Activated T-helper 2 cell treated with anti-CD3 and anti-CD28 coated beads, Interferon-gamma antibody, Interleukin-2, Interleukin-4, amounts not matched to agents 10 μg/mL and 5 μg/mL and 100 μg/mL, durations not matched to agents 14 hours and 24 hours and 36 hours (primary cell): ENCODE measurements around the gene SIGLEC12. TPM values are rescaled to one million over a fixed set of nuclear protein-coding genes. Genes with fewer than 3 reads are reported as not detected.
A peak's percentile ranks its signal among the peaks of the same experiment; 100 is the strongest.
"Not testable (repeated sequence)": the region's sequence is repeated elsewhere in the genome, so short reads cannot be mapped to it uniquely, and the experiment has no call there.

Experiments
- DNase-seq: peaks from one replicate; pipeline ENCODE4 v3.0.0; 2021; ENCODE audit warnings: low spot score
- H3K27ac Mint-ChIP-seq: one replicate; pipeline ENCODE4 v1.8.0; 2021; ENCODE audit warnings: mixed read lengths
- H3K27me3 Mint-ChIP-seq: one replicate; pipeline ENCODE4 v1.8.0; 2021; ENCODE audit warnings: low read depth, mixed read lengths
- H3K36me3 Mint-ChIP-seq: one replicate; pipeline ENCODE4 v1.8.0; 2021; ENCODE audit warnings: low read depth, mixed read lengths
- H3K4me1 Mint-ChIP-seq: one replicate; pipeline ENCODE4 v1.8.0; 2021; ENCODE audit warnings: low read depth, mixed read lengths
- H3K4me3 Mint-ChIP-seq: one replicate; pipeline ENCODE4 v1.8.0; 2021; ENCODE audit warnings: low read depth, mild to moderate bottlenecking, moderate library complexity, mixed read lengths
- H3K9me3 Mint-ChIP-seq: one replicate; pipeline ENCODE4 v1.8.0; 2021; ENCODE audit warnings: mixed read lengths
- intact Hi-C: fragments of 100-400 bp; cut with micrococcal nuclease; formaldehyde crosslinking; loops from one replicate; pipeline ENCODE4 v1.15.1; 2023
- total RNA-seq: library from RNA; stranded (reverse); gene quantifications from 2 replicates; pipeline ENCODE4 v1.2.3, GENCODE V29; 2022

SIGLEC12 gene
- total RNA-seq, 1 donor from 2014 or later = 4.6 TPM

DNA sequence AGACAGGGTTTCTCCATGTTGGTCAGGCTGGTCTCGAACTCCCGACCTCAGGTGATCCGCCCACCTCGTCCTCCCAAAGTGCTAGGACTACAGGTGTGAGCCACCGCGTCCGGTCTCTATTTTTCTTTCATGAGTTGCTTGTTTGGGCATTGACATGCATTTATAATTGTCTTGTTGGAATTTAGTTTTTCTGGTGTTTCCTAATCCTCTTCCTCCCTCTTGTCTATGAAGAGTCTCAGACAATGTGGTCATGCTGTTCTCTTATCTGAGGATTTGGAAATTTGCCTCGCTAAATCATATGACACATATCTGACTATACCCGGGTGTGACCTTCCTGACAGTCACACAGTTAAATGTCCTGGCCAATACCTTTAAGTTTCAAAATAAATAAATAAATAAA lies 30.6 kb downstream of the SIGLEC12 start:
- no peaks in the 10 kb centered on the region for H3K27me3 Mint-ChIP-seq
- H3K36me3 Mint-ChIP-seq = no peaks in the 10 kb centered on the region
- DNase-seq = no peak
- H3K9me3 Mint-ChIP-seq = no peaks in the 10 kb centered on the region
- intact Hi-C loops = no loop called here
- H3K27ac Mint-ChIP-seq = no peak overlapping the region
- H3K4me3 Mint-ChIP-seq = no peak overlapping the region
- H3K4me1 Mint-ChIP-seq = peaks cover 57% of the 10 kb centered on the region

- intact Hi-C loops = no loop called here
- Mint-ChIP-seq H3K9me3 (no peaks in the 10 kb centered on the region), H3K36me3 (no peaks in the 10 kb centered on the region), H3K4me1 (peaks cover 63% of the 10 kb centered on the region), H3K27me3 (no peaks in the 10 kb centered on the region), H3K4me3 (no peak overlapping the region), H3K27ac (no peak overlapping the region)
- DNase-seq = no peak
These were observed 32.0 kb downstream of the SIGLEC12 start for GRCh38 chr19:51469629-51470028.

DNA sequence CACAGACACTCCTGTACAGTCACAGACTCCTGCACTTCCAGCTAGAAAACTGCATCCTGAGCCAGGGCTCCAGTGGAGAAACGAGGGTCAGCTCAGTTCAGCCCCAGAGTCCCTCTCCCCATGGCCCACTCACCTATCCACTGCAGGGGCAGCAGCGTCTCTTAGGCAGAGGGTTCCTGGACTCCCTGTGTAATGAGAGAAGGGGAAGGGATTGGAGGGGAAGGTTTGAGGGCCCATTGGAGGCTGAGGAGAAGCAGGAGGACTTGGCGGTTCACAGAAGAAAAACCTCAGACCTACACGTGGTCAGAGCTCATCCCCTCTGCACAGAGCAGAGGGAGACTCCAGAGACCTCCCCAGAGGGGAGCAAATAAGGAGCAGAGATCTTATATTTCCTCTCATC lies 32.4 kb downstream of the SIGLEC12 start:
- Mint-ChIP-seq H3K36me3 (no peaks in the 10 kb centered on the region), H3K27me3 (no peaks in the 10 kb centered on the region), H3K4me1 (peaks cover 65% of the 10 kb centered on the region), H3K4me3 (no peak overlapping the region), H3K27ac (no peak overlapping the region), H3K9me3 (no peaks in the 10 kb centered on the region)
- intact Hi-C loops = no loop called here
- no peak for DNase-seq

DNA sequence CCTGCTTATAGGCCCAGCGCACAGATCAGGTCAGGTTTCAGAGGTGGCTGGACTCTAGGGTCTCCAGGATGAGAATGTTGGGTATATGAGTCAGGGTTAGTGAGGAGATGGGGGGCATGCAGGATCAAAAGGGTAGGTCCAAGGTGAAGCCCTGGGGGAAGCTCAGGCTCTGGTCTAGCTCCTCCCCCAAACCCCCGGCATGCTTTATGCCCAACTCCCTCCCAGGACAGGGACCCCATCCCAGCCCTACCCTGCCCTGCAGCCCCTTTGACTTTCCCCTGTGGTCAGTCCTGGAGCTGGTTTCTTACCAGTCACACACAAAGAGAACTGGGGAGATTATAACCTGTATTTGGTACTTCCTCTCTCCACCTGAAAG lies 33.1 kb downstream of the SIGLEC12 start:
- Mint-ChIP-seq H3K36me3 (no peaks in the 10 kb centered on the region), H3K27ac (peak overlapping the region; percentile 15), H3K4me1 (peaks cover 64% of the 10 kb centered on the region), H3K4me3 (peak overlapping the region; percentile 55), H3K27me3 (no peaks in the 10 kb centered on the region), H3K9me3 (no peaks in the 10 kb centered on the region)
- intact Hi-C loops = no loop called here
- no peak for DNase-seq

DNA sequence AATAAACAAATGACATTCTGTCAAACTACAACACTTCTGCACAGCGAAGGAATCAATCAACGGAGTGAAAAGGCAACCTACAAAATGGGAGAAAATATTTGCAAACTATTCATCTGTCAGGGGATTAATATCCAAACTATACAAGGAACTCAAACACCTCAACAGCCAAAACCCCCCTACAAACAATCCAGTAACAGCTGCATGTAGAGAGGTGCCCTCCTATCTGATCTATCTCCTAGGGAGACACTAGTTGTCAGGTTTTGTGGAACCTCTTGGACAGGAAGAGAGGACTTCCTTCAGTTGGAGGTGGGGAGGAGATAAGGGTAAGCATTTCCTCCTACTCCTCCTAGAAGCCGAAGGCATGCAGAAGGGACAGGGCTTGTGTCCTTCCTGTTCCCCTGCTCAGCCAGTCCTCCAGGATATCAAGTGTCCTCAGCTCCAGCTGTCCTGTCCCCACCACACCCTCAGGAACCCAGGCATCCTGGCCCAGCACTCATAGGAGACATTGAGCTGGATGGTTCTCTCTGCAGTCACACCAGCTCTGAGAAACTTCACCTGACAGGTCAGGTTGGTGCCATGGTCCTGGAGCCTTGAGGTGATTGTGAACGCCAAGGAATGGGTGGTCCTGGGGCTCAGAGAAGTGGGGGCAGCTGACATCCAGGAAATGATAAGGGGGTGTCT lies 33.6 kb downstream of the SIGLEC12 start:
- Mint-ChIP-seq H3K27me3 (no peaks in the 10 kb centered on the region), H3K36me3 (no peaks in the 10 kb centered on the region), H3K4me1 (peaks cover 67% of the 10 kb centered on the region), H3K4me3 (peak overlapping the region; percentile 55), H3K27ac (peak overlapping the region; percentile 15), H3K9me3 (no peaks in the 10 kb centered on the region)
- intact Hi-C loops = loop anchor here (2.0 kb wide), 1 partner anchor 27 kb away; no protein-coding TSS in a partner anchor
- no peak for DNase-seq

GRCh38 chr19:51466723-51467122 lies 34.9 kb downstream of the SIGLEC12 start:
- H3K4me1 Mint-ChIP-seq = peaks cover 63% of the 10 kb centered on the region
- intact Hi-C loops = loop anchor here (1.0 to 2.0 kb wide), 2 partner anchors 18 to 26 kb away; no protein-coding TSS in a partner anchor
- no peaks in the 10 kb centered on the region for H3K27me3 Mint-ChIP-seq
- no peak overlapping the region for H3K4me3 Mint-ChIP-seq
- H3K9me3 Mint-ChIP-seq = no peaks in the 10 kb centered on the region
- no peaks in the 10 kb centered on the region for H3K36me3 Mint-ChIP-seq
- H3K27ac Mint-ChIP-seq = no peak overlapping the region
- no peak for DNase-seq

DNA sequence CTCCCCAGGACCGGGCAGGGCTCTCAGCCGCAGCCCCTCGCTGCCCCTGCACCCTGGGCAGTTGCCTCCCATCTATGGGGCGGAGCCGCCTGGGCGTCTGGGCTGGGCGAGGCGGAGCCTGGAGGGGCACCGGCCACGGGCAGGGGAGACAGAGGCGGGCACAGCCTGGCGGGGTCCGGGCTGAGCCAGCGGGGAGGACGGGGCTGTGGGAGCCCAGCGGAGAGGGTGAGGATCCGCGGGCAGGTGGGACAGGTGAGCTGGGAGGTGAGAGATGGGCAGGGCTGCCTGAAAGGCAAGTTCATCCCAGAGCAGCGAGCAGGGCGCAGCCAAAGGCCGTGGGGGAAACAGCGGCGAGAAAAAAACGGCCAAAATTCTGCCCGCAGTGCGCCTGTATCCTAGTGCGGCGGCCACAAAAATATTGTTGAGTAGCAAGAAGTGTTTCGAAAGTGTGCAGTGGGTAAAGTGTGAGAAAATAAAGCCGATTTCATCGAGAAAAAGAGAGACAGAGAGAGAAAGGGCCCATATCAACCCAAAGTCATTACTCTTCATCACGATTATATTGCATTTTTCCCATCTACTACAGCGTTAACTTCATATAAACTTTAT lies 37.5 kb downstream of the SIGLEC12 start:
- H3K9me3 Mint-ChIP-seq, H3K27me3 Mint-ChIP-seq, H3K36me3 Mint-ChIP-seq, DNase-seq, intact Hi-C loops: not testable (repeated sequence)
- peak overlapping the region; percentile 34 for H3K27ac Mint-ChIP-seq
- peak overlapping the region; percentile 57 for H3K4me3 Mint-ChIP-seq
- peaks cover 72% of the 10 kb centered on the region for H3K4me1 Mint-ChIP-seq

GRCh38 chr19:51462681-51463080 lies 38.9 kb downstream of the SIGLEC12 start:
- intact Hi-C loops = no loop called here
- H3K36me3 Mint-ChIP-seq = no peaks in the 10 kb centered on the region
- no peak overlapping the region for H3K27ac Mint-ChIP-seq
- H3K4me1 Mint-ChIP-seq = peaks cover 58% of the 10 kb centered on the region
- no peak for DNase-seq
- H3K4me3 Mint-ChIP-seq = no peak overlapping the region
- H3K27me3 Mint-ChIP-seq = no peaks in the 10 kb centered on the region
- no peaks in the 10 kb centered on the region for H3K9me3 Mint-ChIP-seq

- Mint-ChIP-seq H3K27ac (no peak overlapping the region), H3K27me3 (no peaks in the 10 kb centered on the region), H3K9me3 (no peaks in the 10 kb centered on the region), H3K36me3 (no peaks in the 10 kb centered on the region), H3K4me1 (peaks cover 54% of the 10 kb centered on the region), H3K4me3 (no peak overlapping the region)
- no peak for DNase-seq
- intact Hi-C loops = no loop called here
These were observed 39.3 kb downstream of the SIGLEC12 start for GRCh38 chr19:51462276-51462675.

GRCh38 chr19:51461723-51462161 lies 39.9 kb downstream of the SIGLEC12 start:
- no peaks in the 10 kb centered on the region for H3K36me3 Mint-ChIP-seq
- no peaks in the 10 kb centered on the region for H3K27me3 Mint-ChIP-seq
- no peak overlapping the region for H3K4me3 Mint-ChIP-seq
- DNase-seq = no peak
- peaks cover 48% of the 10 kb centered on the region for H3K4me1 Mint-ChIP-seq
- H3K27ac Mint-ChIP-seq = no peak overlapping the region
- intact Hi-C loops = no loop called here
- no peaks in the 10 kb centered on the region for H3K9me3 Mint-ChIP-seq

GRCh38 chr19:51460164-51460992 lies 41.2 kb downstream of the SIGLEC12 start:
- DNase-seq = no peak
- H3K9me3 Mint-ChIP-seq = no peaks in the 10 kb centered on the region
- no peak overlapping the region for H3K27ac Mint-ChIP-seq
- H3K36me3 Mint-ChIP-seq = no peaks in the 10 kb centered on the region
- peaks cover 40% of the 10 kb centered on the region for H3K4me1 Mint-ChIP-seq
- no peak overlapping the region for H3K4me3 Mint-ChIP-seq
- no peaks in the 10 kb centered on the region for H3K27me3 Mint-ChIP-seq
- intact Hi-C loops = no loop called here

- H3K9me3 Mint-ChIP-seq = no peaks in the 10 kb centered on the region
- H3K4me3 Mint-ChIP-seq = no peak overlapping the region
- intact Hi-C loops = no loop called here
- H3K27ac Mint-ChIP-seq = no peak overlapping the region
- no peak for DNase-seq
- H3K36me3 Mint-ChIP-seq = no peaks in the 10 kb centered on the region
- peaks cover 31% of the 10 kb centered on the region for H3K4me1 Mint-ChIP-seq
- no peaks in the 10 kb centered on the region for H3K27me3 Mint-ChIP-seq
These were observed 42.6 kb downstream of the SIGLEC12 start for GRCh38 chr19:51458899-51459505.
